ENCODE measurements around the gene STXBP1. TPM values are rescaled to one million over a fixed set of nuclear protein-coding genes. Genes with fewer than 3 reads are reported as not detected.

Gene STXBP1
- total RNA-seq, 2 donors from 2014 or later: 11.4 to 28.0 TPM

Other genes with a start within 250 kb of the STXBP1 start
- 1 to 10 TPM; 1.4 to 1.7 TPM for gene SLC2A8, start 215.1 kb upstream of the STXBP1 start, total RNA-seq
- 10 to 100 TPM in 1 of 2 donors, 1 to 10 TPM in 1; 8.3 to 10.3 TPM for gene ZNF79, start 187.9 kb upstream of the STXBP1 start, total RNA-seq
- 1,000 to 10,000 TPM; 1,789 to 1,979 TPM for gene RPL12, start 160.9 kb upstream of the STXBP1 start, total RNA-seq
- gene LRSAM1, start 160.8 kb upstream of the STXBP1 start, total RNA-seq: 10 to 100 TPM; 20.1 to 24.4 TPM
- gene CFAP157, start 94.7 kb downstream of the STXBP1 start, total RNA-seq: not detected
- gene PTRH1, start 103.4 kb downstream of the STXBP1 start, total RNA-seq: 10 to 100 TPM in 1 of 2 donors, 1 to 10 TPM in 1; 9.5 to 12.6 TPM
- gene TTC16, start 103.8 kb downstream of the STXBP1 start, total RNA-seq: under 1 TPM; 0.62 to 0.73 TPM
- gene TOR2A, start 123.0 kb downstream of the STXBP1 start, total RNA-seq: 10 to 100 TPM; 10.9 to 17.1 TPM
- 10 to 100 TPM; 39.3 to 39.5 TPM for gene SH2D3C, start 166.4 kb downstream of the STXBP1 start, total RNA-seq
- gene CDK9, start 173.8 kb downstream of the STXBP1 start, total RNA-seq: 10 to 100 TPM; 74.8 to 89.3 TPM
- 10 to 100 TPM; 64.8 to 73.8 TPM for gene FPGS, start 190.6 kb downstream of the STXBP1 start, total RNA-seq
- 10 to 100 TPM; 12.9 to 24.1 TPM for gene ENG, start 242.4 kb downstream of the STXBP1 start, total RNA-seq

All from activated naive CD4-positive, alpha-beta T cell treated with anti-CD3 and anti-CD28 coated beads, Interleukin-2, amount 50 U/mL, for 72 hours (primary cell).